Measurements from ENCODE around the gene TM9SF1. TPM values are rescaled to one million over a fixed set of nuclear protein-coding genes. Genes with fewer than 3 reads are reported as not detected.

Gene TM9SF1
- total RNA-seq (2014; rRNA removed; shearing (Covaris generic)), result 54.0 and 68.3 TPM in 2 replicates
- 52.7 and 53.8 TPM in 2 replicates for polyA plus RNA-seq (2015; cell fraction: cytosol; rRNA removed)
- polyA plus RNA-seq (2015; cell fraction: nucleus; rRNA removed), result 75.1 and 79.1 TPM in 2 replicates

GRCh38 chr14:24195186-24196070 lies at the start of gene TM9SF1:
Gene TM9SF1 (minus strand): TSS chr14:24195441. CDS start chr14:24195019, 422 bp downstream.
- peak; percentile 84 for DNase-seq (ENCODE audit: low read depth)

GRCh38 chr14:24243336-24243836 lies 48.1 kb upstream of the TM9SF1 start:
- peak; percentile 78 for DNase-seq (ENCODE audit: low read depth)

GRCh38 chr14:24241829-24242443 lies 46.7 kb upstream of the TM9SF1 start:
- DNase-seq (ENCODE audit: low read depth), result peak; percentile 56

- no peak for DNase-seq (ENCODE audit: low read depth)
Measured at GRCh38 chr14:24240110-24240918, 45.1 kb upstream of the TM9SF1 start.

GRCh38 chr14:24238527-24239037 lies 43.3 kb upstream of the TM9SF1 start:
- peak; percentile 25 for DNase-seq (ENCODE audit: low read depth)

GRCh38 chr14:24238123-24238522 lies 42.9 kb upstream of the TM9SF1 start:
- DNase-seq (ENCODE audit: low read depth), result peak; percentile 25

- DNase-seq (ENCODE audit: low read depth), result no peak
Measured at GRCh38 chr14:24237463-24237955, 42.3 kb upstream of the TM9SF1 start.

GRCh38 chr14:24236689-24237462 lies 41.6 kb upstream of the TM9SF1 start:
- no peak for DNase-seq (ENCODE audit: low read depth)

- DNase-seq (ENCODE audit: low read depth), result no peak
Measured at GRCh38 chr14:24235804-24236688, 40.8 kb upstream of the TM9SF1 start.

- no peak for DNase-seq (ENCODE audit: low read depth)
Measured at GRCh38 chr14:24234095-24235005, 39.1 kb upstream of the TM9SF1 start.

GRCh38 chr14:24233538-24233866 lies 38.3 kb upstream of the TM9SF1 start:
- no peak for DNase-seq (ENCODE audit: low read depth)

GRCh38 chr14:24232645-24233537 lies 37.6 kb upstream of the TM9SF1 start, which contains the start of gene GMPR2:
Gene GMPR2 (plus strand): TSS chr14:24232929. CDS start chr14:24233254, 325 bp downstream.
- DNase-seq (ENCODE audit: low read depth), result no peak

- peak; percentile 96 for DNase-seq (ENCODE audit: low read depth)
Measured at GRCh38 chr14:24232121-24232644, 36.9 kb upstream of the TM9SF1 start, which contains the start of gene NEDD8. Gene NEDD8 (minus strand): TSS chr14:24232367. CDS start chr14:24232267, 100 bp downstream.

- no peak for DNase-seq (ENCODE audit: low read depth)
Measured at GRCh38 chr14:24231263-24232120, 36.3 kb upstream of the TM9SF1 start.

- DNase-seq (ENCODE audit: low read depth), result no peak
Measured at GRCh38 chr14:24228902-24229301, 33.7 kb upstream of the TM9SF1 start.

GRCh38 chr14:24226473-24226872 lies 31.2 kb upstream of the TM9SF1 start:
- no peak for DNase-seq (ENCODE audit: low read depth)

Measured in HT1080 (cell line).